DND-41 (cell line): ENCODE measurements around the gene BSG.

Source experiments
- EZH2 ChIP-seq: IDR thresholded peaks from 3 replicates; pipeline ENCODE4 v1.6.1; 2012; ENCODE audit warnings: borderline replicate concordance, low read depth, mild to moderate bottlenecking, moderate library complexity, low read length, inconsistent platforms; ENCODE audit not compliant: severe bottlenecking
- TF ChIP-seq, protein P1 (sequence below): IDR thresholded peaks from 2 replicates; pipeline ENCODE4 v1.5.1; 2012; ENCODE audit warnings: borderline replicate concordance, low read length, moderate library complexity, mild to moderate bottlenecking; ENCODE audit not compliant: poor library complexity, severe bottlenecking; ENCODE audit errors: extremely low read depth

- TF ChIP-seq, protein P1, sequence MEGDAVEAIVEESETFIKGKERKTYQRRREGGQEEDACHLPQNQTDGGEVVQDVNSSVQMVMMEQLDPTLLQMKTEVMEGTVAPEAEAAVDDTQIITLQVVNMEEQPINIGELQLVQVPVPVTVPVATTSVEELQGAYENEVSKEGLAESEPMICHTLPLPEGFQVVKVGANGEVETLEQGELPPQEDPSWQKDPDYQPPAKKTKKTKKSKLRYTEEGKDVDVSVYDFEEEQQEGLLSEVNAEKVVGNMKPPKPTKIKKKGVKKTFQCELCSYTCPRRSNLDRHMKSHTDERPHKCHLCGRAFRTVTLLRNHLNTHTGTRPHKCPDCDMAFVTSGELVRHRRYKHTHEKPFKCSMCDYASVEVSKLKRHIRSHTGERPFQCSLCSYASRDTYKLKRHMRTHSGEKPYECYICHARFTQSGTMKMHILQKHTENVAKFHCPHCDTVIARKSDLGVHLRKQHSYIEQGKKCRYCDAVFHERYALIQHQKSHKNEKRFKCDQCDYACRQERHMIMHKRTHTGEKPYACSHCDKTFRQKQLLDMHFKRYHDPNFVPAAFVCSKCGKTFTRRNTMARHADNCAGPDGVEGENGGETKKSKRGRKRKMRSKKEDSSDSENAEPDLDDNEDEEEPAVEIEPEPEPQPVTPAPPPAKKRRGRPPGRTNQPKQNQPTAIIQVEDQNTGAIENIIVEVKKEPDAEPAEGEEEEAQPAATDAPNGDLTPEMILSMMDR = no peak
- no peak for TF ChIP-seq EZH2
These were observed 47.4 kb upstream of the BSG start for GRCh38 chr19:525029-525428.
